Measurements from ENCODE around the gene FGFRL1. TPM values are rescaled to one million over a fixed set of nuclear protein-coding genes. Genes with fewer than 3 reads are reported as not detected.

FGFRL1 gene
- polyA plus RNA-seq, 1 donor from 2014 or later: 0.97 TPM

DNA sequence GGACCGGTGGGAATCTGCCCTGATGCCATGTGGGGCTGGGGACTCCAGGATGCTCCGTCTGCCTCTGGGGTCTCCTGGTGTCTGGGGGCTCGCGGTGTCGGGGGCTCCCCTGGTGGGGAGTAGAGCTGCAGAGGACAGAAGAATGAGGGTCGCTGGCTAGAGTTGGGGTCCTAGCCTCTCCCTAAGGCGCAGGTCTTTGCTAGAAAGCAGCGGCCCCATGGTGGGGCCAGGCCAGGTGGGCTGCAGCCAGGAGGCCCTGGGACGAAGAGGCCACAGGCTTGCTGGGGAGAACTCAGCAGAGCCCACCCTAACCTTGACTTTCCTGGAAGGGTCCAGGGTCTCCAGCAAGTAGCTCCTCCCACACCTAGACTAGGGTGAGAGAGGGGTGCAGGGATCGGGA is 21.4 kb downstream of the FGFRL1 start:
- Histone ChIP-seq H3K9me3 (ENCODE audit: low read length) (no peaks in the 10 kb centered on the region), H3K79me2 (replicated peaks; ENCODE audit: insufficient read depth, low read length) (no peaks in the 10 kb centered on the region)
- TF ChIP-seq, protein P1, sequence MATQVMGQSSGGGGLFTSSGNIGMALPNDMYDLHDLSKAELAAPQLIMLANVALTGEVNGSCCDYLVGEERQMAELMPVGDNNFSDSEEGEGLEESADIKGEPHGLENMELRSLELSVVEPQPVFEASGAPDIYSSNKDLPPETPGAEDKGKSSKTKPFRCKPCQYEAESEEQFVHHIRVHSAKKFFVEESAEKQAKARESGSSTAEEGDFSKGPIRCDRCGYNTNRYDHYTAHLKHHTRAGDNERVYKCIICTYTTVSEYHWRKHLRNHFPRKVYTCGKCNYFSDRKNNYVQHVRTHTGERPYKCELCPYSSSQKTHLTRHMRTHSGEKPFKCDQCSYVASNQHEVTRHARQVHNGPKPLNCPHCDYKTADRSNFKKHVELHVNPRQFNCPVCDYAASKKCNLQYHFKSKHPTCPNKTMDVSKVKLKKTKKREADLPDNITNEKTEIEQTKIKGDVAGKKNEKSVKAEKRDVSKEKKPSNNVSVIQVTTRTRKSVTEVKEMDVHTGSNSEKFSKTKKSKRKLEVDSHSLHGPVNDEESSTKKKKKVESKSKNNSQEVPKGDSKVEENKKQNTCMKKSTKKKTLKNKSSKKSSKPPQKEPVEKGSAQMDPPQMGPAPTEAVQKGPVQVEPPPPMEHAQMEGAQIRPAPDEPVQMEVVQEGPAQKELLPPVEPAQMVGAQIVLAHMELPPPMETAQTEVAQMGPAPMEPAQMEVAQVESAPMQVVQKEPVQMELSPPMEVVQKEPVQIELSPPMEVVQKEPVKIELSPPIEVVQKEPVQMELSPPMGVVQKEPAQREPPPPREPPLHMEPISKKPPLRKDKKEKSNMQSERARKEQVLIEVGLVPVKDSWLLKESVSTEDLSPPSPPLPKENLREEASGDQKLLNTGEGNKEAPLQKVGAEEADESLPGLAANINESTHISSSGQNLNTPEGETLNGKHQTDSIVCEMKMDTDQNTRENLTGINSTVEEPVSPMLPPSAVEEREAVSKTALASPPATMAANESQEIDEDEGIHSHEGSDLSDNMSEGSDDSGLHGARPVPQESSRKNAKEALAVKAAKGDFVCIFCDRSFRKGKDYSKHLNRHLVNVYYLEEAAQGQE (IDR thresholded peaks at IDR 0.05; ENCODE audit: borderline replicate concordance): no peak
- TF ChIP-seq TAF1 (IDR thresholded peaks at IDR 0.05; ENCODE audit: low read depth) (no peak), EP300 (conservative IDR thresholded peaks at IDR 0.05; ENCODE audit: poor library complexity, severe bottlenecking) (no peak), SMC3 (conservative IDR thresholded peaks at IDR 0.05; ENCODE audit: poor library complexity) (no peak), POLR2AphosphoS5 (IDR thresholded peaks at IDR 0.05) (no peak), RAD21 (conservative IDR thresholded peaks at IDR 0.05) (no peak), MXI1 (conservative IDR thresholded peaks at IDR 0.05; ENCODE audit: poor library complexity, severe bottlenecking) (no peak)
- TF ChIP-seq, protein P2, sequence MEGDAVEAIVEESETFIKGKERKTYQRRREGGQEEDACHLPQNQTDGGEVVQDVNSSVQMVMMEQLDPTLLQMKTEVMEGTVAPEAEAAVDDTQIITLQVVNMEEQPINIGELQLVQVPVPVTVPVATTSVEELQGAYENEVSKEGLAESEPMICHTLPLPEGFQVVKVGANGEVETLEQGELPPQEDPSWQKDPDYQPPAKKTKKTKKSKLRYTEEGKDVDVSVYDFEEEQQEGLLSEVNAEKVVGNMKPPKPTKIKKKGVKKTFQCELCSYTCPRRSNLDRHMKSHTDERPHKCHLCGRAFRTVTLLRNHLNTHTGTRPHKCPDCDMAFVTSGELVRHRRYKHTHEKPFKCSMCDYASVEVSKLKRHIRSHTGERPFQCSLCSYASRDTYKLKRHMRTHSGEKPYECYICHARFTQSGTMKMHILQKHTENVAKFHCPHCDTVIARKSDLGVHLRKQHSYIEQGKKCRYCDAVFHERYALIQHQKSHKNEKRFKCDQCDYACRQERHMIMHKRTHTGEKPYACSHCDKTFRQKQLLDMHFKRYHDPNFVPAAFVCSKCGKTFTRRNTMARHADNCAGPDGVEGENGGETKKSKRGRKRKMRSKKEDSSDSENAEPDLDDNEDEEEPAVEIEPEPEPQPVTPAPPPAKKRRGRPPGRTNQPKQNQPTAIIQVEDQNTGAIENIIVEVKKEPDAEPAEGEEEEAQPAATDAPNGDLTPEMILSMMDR (IDR thresholded peaks at IDR 0.05; ENCODE audit: poor library complexity, severe bottlenecking): no peak

DNA sequence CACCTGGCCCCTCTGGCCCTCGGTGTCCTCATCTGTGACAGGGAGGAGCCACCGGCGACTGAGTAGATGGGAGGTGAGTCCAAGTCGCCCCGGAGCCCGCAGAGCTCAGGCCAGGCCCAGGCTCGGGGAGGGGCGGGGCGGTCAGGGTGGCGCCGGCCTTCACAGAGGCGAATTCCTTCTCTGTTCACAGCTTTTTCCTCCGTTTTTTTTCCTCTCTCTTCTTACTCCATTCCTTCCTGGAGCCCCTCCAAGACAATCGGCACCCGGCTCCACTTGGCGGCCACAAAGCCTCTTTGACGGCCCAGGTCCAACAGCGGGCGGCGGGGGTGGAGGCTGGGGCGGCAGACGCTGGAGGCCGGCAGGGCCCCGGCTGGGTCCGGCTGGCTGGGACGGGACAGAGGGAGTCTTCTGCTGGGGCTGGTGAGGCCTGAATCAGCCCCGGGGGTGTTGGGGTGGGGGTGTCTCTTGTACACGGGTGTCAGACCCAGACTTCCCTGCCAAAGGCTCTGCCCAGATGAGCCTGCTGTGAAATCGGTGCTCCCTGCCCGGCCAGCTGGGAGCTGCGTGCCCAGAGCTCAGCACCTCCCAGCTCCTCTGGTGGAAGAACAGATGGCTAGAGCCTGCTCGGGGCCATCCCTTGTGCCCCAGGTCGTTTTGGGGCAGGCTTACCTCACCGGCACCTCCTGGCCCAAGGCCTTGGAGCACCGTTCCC is 22.6 kb downstream of the FGFRL1 start:
- H3K27me3 ChIP-seq (ENCODE audit: insufficient read depth, low read depth, low read length): no peaks in the 10 kb centered on the region
- H3K4me3 ChIP-seq (ENCODE audit: low read length): no peak overlapping the region
- no peaks in the 10 kb centered on the region for H3F3A ChIP-seq (ENCODE audit: insufficient read depth, low read length, poor library complexity, severe bottlenecking)
- H3K79me2 ChIP-seq (replicated peaks; ENCODE audit: insufficient read depth, low read length): no peaks in the 10 kb centered on the region
- no peaks in the 10 kb centered on the region for H3K9me2 ChIP-seq (ENCODE audit: insufficient read depth, low read length)
- H3K9ac ChIP-seq (ENCODE audit: low read length): no peak overlapping the region
- TF ChIP-seq POLR2AphosphoS5 (IDR thresholded peaks at IDR 0.05) (no peak), RAD21 (conservative IDR thresholded peaks at IDR 0.05) (no peak)
- TF ChIP-seq, protein P1 (IDR thresholded peaks at IDR 0.05; ENCODE audit: borderline replicate concordance): no peak
- H2AFZ ChIP-seq (ENCODE audit: low read depth, low read length): no peak overlapping the region
- no peaks in the 10 kb centered on the region for H4K20me1 ChIP-seq (ENCODE audit: insufficient read depth)
- H3K27ac ChIP-seq (ENCODE audit: low read length): no peak overlapping the region
- H3K9me3 ChIP-seq (ENCODE audit: low read length): no peaks in the 10 kb centered on the region
- no peak overlapping the region for H3K4me2 ChIP-seq (ENCODE audit: low read length)
- H3K36me3 ChIP-seq (ENCODE audit: insufficient read depth, low read length): no peaks in the 10 kb centered on the region

More for the DNA sequence above, 21.4 kb downstream of the FGFRL1 start:
- Histone ChIP-seq H2AFZ (ENCODE audit: low read depth, low read length) (no peak overlapping the region), H3K27ac (ENCODE audit: low read length) (no peak overlapping the region), H3K9ac (ENCODE audit: low read length) (no peak overlapping the region), H3K4me2 (ENCODE audit: low read length) (no peak overlapping the region), H4K20me1 (ENCODE audit: insufficient read depth) (no peaks in the 10 kb centered on the region), H3K4me3 (ENCODE audit: low read length) (no peak overlapping the region), H3F3A (ENCODE audit: insufficient read depth, low read length, poor library complexity, severe bottlenecking) (no peaks in the 10 kb centered on the region), H3K36me3 (ENCODE audit: insufficient read depth, low read length) (no peaks in the 10 kb centered on the region), H3K9me2 (ENCODE audit: insufficient read depth, low read length) (no peaks in the 10 kb centered on the region), H3K27me3 (ENCODE audit: insufficient read depth, low read depth, low read length) (no peaks in the 10 kb centered on the region)

All from neural cell (in vitro differentiated cells).